HuH-7 (cell line): ENCODE data around the gene ZFYVE28.
A peak's percentile ranks its signal among the peaks of the same experiment; 100 is the strongest.

Source experiments
- DNase-seq: peaks from one replicate; pipeline ENCODE4 v3.0.0; 2011; ENCODE audit warnings: low spot score

Gene ZFYVE28

DNA sequence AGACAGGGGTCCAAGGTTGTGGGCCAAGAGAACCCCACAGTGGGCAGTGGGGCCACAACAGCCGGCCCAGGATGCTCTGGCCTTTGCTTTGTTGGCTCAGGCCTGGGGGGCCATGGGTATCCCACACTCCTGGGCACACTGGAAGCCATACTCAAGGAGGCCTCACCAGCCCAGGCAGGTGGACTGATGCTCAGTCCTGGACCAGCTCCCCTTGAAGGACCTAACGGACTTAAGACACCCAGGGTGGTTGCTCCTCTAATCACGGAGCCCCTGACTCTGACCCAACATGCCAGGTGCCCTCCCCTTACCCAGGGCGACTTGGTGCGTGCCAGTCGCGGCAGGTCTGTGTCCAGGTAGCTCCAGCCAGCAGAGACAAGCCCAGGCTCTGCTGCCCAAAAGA lies 50.8 kb downstream of the ZFYVE28 start:
- DNase-seq: no peak

DNA sequence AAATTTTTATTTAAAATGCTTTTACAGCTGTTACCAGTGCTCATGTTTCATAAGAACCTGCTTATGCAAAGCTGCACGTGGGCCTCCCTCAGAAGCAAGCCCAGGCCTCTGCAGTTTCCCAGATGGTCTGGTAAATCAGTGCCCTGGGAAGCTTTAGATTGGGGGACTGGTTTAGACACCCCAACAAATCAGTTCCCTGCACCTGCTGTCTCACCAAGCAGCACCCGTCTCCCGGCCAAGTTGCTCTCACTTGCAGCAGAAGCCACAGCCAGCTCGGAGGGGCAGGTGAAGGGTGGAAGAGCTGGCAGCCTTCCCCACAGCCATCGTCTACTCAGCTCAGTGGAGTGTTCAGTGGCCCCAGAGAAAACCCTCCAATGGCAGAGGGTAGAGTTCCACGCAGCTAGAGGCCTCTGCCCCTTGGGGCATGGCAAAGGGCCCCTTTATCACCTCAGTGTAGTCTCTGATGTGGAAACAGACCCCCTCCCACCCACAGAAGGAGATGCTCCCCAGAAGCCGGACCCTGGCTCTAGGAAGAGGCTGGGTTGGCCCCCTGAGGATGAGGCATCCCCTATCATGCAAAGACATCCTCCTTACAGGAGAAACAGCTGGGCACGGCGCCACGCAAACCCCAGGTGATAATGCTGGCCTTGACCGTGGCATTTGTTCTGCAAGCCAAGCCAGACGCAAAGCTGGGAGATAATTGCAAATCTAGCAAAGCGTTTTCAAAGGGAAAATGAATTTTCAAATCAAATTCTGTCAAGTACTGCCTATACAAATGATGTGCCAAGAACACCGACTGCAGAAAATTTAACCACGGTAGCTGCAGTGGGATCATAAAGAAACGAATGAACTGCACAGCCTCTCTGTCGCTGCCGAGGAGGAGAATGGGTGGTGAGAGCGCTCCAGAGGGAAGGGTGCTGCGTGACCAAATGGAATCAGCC lies 51.9 kb downstream of the ZFYVE28 start:
- no peak for DNase-seq

DNA sequence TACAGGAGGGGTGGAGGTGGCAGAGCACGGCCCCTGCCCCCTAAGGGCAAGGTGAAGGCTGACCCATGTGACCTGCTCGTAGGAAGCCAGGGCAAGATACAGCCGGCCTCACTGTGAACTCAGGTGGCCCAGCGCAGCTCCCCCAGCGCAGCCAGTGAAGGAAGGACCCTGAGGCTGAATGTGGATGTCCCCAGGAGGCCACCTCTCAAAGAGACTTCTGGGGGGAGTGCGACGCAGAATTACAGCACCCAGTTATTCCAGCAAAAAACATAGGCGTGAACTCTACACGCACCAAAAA lies 52.6 kb downstream of the ZFYVE28 start:
- DNase-seq: no peak

DNA sequence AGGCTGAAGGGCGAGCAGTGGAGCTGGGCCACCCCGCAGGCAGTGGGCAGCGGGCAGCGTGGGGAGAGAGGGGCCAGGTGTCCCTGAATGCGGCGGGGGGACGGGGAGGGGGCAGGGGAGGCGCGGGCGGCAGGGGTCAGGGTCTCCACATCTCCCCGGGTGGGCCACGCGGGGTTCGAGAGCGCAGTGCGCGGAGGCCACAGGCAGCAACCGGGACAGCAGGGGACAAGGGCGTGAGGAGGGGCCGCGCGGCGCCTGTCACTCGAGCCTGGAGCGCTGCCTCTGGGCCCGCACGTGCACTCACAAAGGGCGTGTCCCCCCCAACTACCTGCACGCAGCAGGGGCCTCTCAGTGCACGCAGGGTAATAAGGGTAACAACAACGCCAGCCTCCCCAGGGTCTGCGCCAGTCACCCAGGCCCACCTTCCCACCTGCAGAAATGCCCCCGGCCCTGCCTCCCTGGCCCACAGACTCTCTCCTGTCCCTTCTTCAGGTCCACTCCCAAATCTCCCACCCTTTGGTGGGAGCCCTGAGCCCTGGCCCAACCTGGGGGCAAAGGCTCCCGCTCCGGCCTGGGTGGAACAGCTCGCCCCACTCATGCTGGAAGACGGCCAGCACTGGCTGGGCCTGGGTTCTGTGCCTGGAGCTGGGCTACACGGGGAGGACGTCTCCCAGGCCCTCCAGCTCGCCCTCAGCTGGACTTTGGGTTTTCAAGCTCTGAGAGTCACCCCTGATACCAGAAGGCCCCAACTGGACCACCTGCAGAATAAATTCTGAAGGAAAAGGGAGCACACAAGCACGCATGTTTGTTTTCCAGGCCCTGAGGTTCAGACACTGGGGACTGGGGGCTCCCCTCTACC lies 53.2 kb downstream of the ZFYVE28 start:
- no peak for DNase-seq

DNA sequence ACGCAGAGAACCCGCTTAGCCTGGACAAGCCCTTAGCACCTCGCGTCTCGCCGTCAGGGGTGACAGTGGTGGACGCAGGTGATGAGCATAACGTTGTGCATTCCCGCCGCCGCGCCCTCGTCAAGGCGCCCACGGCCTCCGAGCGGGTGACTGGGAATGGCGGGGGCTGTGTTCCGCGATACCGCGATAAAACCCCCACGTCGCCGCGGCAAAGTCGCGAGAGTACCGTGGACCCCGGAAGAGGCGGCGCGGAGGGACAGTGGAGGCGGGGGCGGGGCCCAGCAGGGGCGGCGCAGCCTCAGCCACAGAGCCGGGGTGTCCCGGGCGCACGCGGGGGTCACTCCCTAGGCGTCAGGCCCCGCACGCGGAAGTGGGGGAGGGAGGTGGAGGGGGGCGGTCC lies 53.8 kb downstream of the ZFYVE28 start:
- DNase-seq: no peak

DNA sequence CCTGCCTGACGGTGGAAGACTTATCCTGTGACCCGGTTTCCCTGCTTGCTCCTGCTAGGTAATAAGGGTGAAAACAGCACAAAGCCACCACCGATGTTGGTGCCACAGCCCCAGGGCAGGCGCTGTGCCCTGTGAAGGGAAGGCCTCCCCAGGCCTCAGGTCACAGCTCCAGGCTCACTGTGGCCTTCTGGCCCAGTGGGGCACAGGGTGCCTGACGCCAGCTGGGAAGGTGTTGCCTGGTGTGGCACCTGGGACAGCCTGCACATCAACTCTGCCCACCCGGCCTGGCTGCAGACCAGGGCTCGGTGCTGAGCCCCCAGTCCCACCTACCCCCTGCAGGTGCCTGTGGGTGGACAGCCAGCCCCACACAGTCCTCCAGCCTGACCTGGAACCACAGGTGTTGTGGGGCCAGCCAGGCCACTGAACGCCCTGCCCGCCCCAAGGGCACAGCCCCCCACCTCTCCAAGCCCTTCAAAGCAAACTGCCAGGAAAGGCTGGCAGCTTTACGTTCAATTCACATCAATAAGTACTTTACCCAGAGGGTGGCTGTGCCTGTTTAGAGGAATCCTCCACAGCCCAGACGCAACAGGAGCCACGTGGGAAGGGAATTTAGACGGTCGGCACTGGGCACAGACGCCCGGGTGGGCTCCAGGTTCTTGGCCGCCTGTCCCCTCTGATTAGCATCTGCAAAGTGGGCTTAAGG lies 54.3 kb downstream of the ZFYVE28 start:
- DNase-seq: no peak

DNA sequence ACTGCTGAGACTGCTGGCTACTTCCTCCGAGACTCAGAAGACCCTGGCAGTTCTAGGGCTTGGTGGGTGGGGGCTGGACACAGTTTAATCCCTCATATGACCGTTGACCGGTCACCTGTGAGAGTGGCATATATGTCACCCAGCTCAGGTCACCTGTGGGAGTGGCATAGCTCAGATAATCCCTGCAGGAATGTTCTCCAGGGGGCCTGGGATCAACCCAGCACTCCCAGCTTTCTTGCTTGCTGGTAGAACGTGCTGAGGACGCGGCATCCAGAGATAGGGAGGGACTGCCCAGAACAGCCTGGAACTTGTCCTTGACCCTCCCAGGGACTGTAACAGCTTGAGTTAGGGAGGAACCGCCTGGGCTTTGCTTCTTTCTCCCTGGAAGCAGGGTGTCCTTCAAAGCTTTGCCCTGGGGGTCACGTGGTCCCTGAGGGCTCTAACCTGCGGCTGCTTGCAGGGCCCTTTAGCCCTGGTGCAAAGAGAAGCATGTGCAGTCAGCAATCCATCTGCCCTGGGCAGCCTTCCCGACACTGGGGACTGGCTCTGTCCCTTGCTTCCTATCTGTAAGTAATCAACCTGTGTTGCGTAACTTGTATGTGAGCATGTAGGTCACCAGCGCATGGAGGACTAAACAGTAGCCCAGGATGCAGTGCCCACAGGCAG lies 55.3 kb downstream of the ZFYVE28 start:
- DNase-seq: peak; percentile 76

DNA sequence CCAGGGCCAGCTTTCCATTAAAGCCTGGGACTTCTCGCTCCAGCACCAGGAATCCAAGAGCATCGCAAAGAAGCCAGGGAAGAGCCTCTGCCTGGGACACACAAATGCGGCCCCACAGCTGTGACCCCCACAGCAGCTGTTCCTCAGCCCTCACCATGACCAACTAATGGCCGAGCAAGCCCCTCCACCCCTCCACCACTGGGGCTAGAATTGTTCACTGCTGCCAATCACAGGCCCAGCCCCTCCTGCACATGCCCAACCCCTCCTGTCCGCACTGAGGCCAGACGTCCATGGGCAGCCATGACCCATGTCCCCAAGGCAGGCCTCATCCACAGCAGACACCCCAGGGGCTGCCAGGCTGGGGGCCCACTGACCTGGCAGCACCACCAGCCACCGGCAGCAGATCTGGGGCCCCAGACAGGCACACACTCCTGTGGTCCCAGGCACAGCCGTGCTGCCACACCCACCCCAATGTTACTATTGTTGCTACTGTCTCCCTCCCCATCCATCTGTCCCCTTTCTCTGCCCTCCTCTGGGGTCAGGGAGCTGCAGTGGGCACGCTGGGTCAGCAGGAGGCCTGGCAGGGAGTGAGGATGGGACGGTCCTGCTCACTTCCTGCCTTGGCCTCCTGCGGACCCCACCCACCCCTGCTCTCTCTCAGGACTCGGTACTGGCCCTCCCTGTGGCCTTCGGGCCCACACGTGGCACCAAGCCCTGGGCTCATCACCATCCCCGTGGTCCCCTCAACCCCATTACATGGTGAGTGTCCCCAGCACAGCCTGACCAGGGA lies 56.0 kb downstream of the ZFYVE28 start:
- DNase-seq: no peak

DNA sequence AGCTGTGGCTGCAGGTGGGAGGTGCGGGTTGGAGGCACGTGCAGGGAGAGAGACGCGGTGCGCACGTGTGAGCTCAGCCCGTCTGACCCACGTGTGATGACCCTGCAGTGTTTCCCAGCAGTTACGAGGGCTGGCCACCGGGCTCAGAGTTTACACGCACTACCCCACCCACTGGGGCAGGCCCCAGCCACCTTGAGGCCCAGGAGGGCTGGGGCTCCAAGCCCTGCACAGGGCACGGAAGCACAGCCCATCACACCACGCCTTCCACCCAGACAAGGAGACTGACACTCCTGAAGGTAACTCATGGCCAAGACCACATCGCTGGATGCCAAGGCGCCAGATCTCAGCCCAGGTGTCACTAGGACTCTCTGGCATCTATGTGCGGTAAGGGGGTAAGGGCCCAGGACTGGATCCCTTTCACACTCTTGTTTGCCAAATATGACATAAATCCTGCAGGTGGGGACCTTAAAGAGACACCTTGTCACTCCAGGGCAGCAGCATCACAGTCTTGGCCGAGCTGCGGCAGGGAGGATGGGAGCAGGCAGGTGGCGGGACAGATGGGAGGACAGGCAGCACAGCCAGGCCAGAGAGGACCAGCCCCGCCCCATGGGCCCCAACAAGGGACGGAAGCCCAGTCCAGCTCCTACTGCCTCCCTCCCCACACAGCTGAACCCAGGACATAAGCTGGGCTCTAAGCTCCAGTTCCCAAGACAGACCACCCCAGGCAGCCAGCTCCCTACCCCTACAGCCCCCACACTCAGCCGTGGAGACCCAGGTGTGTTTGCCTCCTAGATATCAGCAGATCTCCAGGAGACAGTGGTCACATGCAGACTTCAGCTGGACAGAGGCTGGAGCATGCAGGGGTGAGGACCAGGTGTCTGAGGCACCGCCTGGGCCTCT lies 56.8 kb downstream of the ZFYVE28 start:
- DNase-seq: no peak

DNA sequence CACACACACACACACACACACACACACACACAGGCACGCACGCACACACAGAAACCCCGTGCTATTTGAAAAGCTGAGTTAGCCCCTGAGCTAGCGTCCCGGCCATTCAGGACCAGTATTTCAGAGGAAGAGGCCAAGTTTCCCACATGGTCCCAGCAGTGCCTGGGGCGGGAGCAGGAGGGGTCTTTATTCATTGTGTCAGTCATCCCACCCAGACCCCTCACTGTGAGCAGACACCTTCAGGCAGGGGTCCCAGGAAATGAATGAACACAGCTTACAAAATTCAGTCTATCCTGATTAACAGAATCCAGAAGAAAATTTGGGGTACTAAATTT lies 58.1 kb downstream of the ZFYVE28 start:
- no peak for DNase-seq

DNA sequence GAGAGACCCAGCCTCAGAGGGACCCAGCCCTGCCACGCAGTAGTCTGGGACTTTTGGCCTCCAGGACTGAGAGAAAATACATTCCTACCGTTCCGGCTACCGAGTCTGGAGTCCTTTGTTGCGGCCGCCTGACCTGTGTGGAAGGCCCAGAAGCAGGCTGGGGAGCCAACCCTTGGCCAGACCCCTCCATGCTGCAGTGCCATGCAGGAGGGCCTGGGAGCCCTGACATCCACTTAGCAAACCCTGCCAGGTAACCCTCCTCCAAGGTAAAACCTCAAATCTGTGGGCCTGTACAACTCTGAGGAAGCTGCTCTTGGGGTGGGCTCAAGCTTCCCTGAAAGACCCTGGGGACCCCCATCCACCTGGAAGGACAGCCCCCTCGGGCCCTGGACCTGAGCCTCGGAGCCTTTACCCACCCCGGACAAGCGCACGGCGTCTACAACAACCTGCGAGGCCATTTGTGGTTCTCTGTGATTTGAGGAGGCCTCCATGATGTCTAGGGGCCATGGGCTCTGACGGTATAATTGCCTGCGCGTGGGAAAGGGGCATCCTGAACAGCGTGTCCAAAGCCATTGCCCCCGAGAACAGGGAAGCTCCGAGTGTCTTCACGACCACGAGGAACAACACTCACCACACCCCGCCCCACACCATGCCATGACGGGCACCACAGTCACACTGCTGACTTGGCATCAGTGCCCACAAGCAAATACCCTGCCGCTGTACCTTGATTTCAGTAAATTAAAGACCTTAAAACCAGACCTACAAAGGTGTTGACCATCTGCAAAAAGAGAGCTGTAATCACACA lies 58.7 kb downstream of the ZFYVE28 start:
- no peak for DNase-seq

DNA sequence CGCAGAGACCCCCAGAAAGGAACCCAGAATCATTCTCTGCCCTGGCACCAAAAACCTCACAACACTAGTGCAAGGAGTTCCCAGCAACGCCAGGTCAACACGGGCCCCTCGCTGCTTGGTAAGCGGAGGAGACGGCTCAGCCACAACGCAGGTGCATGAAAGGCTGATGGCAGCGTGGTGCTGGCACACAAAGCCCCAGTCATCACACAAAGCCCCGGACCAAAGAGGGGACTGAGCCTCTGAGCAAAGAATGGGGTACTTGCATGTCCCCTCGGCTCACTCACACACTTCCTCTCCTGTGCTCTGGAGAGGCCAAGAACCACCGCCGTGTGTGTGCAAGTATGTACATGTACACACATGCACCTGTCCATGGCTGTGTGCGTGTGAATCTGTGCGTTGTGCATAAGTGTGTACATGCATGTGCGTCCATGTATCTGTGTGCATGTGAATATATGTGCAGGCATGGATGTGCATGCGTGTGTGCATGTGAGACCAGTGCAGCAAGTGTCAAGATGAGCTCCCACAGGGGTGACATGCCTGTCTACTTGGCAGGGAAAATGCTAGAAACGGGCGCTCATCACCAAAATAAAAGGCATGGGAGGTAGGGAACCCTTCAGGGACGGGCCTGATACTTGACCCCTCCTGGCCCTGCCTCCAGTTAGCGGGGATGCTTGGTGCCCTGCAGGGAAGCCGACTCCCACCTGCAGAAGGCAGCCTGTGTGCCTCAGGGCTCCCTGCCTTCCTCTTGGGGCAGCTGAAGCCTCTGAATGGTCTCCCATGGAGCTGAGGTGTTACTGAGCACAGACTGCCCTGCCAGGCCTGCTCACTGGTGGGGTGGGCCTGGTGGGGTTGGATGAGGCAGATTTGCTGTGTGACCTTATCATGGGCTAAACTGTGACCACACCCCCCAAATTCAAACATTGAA lies 60.4 kb downstream of the ZFYVE28 start:
- no peak for DNase-seq

DNA sequence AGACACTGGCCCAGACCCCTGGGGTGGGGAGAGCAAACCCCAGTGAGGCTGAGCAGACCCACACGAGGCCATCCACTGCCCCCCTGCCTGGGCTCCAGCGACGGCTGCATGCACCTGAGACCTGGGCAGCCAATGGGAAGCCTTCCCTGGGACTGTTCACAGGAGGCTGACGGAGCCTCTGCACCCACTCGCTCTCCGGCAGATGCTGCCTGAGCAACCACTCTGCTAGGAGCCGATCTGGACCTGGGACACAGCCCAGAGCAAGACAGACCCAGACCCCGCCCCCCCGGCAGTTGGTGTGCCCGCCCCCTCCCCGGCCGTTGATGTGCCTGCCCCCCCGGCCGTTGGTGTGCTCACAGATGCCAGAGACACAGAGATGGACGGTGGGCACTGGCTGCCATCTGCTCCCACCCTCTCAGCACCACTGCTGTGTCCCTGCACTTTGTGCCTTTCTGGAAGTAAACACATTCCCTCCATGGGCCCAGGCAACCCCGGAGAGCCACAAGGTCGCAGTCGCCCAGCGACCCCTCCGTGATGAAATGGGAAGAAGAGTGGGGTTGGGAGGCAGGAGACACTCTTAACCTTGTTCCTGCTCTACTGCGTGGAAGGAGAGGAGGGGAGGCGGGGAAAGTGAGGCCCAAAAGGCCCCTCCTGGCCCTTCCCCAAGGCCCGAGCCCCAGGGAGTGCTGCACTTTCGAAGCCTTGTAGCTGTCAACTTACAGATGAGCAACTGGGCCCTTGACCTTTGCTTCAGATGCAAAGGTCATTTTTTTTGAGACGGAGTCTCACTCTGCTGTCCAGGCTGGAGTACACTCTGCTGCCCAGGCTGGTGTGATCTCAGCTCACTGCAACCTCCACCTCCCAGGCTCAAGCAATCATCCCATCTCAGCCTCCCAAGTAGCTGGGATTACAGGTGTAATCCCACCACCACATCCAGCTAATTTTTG lies 62.0 kb downstream of the ZFYVE28 start:
- DNase-seq: no peak

DNA sequence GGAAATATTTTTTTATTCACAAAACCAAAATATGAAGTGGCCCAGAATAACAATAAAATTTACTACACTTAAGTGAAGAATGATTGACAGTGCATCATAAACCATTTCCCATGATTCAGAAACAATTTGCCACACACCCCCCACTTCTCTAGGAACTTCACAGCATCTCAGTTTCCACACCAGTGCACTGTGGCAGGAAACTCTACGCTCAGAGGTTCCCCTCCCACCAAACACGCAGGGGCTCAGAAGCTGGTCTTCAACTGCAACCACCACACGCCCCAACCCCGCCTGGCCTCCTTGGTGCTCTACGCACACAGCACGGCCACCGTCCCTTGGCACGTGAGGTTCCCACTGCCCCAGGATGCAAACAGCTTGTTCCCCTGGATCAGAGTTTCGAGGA lies 63.7 kb downstream of the ZFYVE28 start:
- no peak for DNase-seq

DNA sequence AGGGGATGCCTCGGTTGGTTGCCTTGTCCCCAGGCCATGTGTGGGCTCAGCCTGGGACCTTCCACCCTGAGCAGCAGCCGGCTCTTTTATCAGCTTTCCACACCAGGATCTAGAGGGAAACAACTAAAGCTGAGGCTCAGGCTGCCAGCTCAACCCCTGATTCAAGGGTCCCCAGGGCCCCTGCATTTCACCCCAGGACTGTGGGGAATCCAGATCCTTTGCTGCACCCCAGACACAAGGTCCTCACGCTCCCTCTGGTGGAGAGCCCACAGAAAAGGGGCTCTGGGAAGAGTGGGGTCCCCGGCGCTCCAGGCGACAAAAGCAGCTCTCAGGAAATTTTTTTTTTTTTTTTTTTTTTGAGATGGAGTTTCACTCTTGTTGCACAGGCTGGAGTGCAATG lies 64.3 kb downstream of the ZFYVE28 start:
- no peak for DNase-seq

DNA sequence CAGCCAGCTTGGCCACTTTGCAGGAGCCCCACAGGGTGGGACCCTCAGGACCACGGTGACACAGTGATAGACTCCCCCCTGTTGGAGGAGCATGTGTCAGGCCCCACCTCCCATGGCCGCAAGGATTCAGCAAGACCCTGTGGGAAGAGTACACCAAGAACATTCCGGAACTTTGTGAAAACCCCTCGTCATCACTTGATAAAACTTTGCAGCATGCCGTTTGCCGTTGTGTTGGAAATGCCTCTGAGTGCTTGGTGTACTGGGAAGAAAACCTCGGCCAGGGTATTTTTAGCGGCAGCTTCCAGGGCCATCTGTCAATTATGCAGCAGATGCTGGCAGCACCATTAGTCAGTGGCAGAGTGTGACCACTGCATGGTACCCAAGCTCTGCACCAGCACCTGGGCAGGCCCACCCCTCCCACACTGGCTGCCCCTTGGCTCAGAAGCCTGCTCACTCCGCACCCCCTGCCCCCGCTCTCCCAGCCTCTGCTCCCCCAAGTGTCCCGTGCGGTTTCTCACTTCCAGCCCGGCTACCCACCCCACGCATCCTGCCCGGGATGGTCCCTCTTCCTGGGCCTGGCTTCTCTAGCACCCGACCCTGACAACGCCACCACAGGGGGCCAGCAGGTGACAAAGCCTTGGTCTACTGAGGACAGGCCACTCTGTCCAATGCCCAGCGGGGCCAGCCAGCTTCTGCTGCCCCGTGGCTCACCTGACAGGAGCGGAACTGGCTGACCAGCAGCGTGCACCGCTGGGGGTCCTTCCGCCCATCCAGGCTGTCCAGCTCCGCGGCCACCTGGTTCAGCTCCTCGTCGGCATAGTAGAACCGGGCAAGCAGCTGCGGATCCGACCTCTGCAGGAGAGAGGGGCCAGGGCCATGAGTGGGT lies 65.0 kb downstream of the ZFYVE28 start:
- no peak for DNase-seq
